ENCODE data around the gene KIF9.
A peak's percentile ranks its signal among the peaks of the same experiment; 100 is the strongest.
"Not testable (repeated sequence)": the region's sequence is repeated elsewhere in the genome, so short reads cannot be mapped to it uniquely, and the experiment has no call there.

KIF9 gene

GRCh38 chr3:47250309-47251060 is 32.1 kb downstream of the KIF9 start:
- peak; percentile 42 to 57 for DNase-seq

GRCh38 chr3:47247131-47248064 is 35.2 kb downstream of the KIF9 start:
- DNase-seq = no peak

- no peak for DNase-seq
Measured at GRCh38 chr3:47245271-47245670, 37.3 kb downstream of the KIF9 start.

- no peak for DNase-seq
Measured at GRCh38 chr3:47244531-47245100, 38.0 kb downstream of the KIF9 start.

- DNase-seq = no peak
Measured at GRCh38 chr3:47243419-47244147, 39.0 kb downstream of the KIF9 start.

GRCh38 chr3:47239929-47240328 is 42.7 kb downstream of the KIF9 start:
- DNase-seq = no peak

- no peak for DNase-seq
Measured at GRCh38 chr3:47238017-47238416, 44.6 kb downstream of the KIF9 start.

- no peak for DNase-seq
Measured at GRCh38 chr3:47228088-47228487, 54.5 kb downstream of the KIF9 start.

DNA sequence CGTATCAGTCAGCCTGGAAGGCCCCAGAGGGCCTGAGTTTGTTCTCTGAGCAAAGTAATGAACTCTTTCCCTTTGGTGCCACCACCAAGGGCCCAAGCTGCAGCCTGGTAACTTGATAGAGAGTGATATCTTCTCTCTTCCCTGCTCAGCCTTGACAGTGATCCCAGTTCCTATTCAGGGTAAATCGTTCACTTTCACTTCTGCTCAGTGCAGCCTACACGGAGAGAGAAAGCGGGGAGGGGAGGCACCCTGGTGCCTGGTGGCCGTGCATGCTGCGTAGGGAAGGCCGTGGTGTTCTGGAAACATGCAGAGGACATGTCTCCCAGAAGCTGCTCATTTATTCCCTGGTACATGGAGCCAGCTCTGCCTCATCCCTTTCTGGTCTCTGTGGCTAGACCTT is 54.9 kb downstream of the KIF9 start:
- no peak for DNase-seq

- peak; percentile 66 to 73 for DNase-seq
Measured at GRCh38 chr3:47225310-47225906, 57.2 kb downstream of the KIF9 start.

DNA sequence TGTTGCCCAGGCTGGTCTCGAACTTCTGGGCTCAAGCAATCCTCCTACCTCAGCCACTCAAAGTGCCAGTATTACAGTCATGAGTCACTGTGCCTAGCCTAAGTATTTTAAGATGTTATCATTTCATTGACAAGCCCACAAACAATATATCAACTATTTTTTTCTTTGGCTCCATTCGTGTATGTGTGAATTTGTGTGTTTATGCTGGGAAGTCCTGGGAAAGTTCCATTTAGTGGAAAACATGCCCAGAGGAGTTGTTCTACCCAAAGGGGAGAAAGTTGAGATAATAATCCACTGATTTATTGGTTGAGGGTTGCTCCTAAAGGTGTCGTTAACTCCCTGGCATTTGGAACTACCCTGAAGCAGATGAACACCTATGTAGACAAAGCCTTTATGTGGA is 58.8 kb downstream of the KIF9 start:
- no peak for DNase-seq

DNA sequence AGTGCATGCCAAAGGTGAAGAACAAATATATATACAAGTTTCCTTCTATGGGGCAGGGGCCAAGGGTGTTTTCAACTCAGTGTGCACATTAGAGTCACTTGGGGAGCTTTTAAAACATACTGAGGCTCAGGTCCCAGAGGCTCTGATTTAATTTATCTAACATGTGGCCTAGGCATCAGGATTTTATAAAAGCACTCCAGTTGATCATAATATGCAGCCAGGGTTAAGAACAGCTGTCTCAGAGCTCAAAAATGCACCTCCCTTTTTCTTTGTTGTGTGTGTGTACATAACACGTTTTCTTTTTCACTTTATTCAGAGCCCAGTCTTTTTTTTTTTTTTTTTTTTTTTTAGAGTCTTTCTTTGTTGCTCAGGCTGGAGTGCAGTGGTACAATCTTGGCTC is 60.8 kb downstream of the KIF9 start:
- DNase-seq = no peak

DNA sequence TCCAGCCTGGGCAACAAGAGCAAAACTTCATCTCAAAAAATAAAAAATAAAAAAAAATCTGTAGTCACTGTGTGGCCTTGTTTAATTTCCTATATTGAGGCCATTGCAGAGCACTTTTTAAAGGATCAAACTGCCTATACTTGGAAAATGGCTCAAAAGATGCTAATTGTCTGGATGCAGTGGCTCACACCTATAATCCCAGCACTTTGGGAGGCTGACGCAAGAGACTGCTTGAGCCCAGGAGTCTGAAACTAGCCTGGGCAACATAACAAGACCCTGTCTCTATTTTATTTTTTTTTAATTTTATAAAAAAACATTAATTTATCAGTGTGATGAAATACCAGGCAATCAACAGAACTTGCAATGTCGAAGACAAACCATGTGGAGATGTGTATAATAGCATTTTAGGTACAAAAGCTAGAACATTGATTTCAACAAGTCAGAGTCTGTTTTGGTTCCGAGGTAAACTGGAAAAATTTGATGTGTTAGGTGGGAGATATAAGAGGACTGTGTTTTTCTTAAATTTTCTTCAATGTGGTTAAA is 71.7 kb downstream of the KIF9 start:
- DNase-seq = no peak

GRCh38 chr3:47206022-47206421 is 76.6 kb downstream of the KIF9 start:
- not testable (repeated sequence) for DNase-seq

- DNase-seq = no peak
Measured at GRCh38 chr3:47204875-47205274, 77.7 kb downstream of the KIF9 start.

DNA sequence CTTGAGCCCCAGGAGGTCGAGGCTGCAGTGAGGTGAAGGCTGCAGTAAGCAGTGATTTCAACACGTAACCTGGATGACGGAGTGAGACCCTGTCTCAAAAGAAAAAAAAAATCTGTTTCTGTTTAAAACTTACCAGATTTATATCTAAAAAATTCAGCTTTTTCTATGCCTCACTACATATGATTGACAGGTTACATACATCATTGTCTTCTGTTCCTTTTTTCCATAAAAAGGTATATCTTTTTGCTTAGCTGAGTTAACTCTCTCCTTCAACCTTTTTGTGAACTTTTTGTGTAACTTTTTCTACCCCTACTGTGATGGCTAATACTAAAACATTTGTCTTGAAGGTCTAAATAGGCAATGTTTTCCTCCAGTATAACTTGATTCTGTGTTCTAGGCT is 80.1 kb downstream of the KIF9 start:
- no peak for DNase-seq

DNA sequence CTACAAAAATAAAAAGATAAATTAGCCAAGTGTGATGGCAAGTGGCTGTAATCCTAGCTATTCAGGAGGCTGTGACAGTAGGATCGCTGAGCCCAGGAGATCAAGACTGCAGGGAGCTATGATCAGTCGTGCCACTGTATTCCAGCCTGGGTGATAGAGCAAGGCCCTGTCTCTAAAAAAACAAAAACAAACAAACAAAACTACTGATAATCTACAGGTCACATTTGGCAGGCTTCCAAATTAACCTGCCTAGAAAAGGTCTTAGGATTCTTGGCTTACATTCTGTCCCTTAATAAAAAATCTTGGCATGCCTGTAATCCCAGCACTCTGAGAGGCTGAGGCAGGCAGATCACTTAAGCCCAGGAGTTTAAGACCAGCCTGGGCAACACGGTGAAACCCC is 85.3 kb downstream of the KIF9 start:
- no peak for DNase-seq

- DNase-seq = no peak
Measured at GRCh38 chr3:47194994-47195393, 87.6 kb downstream of the KIF9 start.

- DNase-seq = no peak
Measured at GRCh38 chr3:47193871-47194859, 88.4 kb downstream of the KIF9 start.

GRCh38 chr3:47186285-47186684 is 96.3 kb downstream of the KIF9 start:
- DNase-seq = no peak

DNA sequence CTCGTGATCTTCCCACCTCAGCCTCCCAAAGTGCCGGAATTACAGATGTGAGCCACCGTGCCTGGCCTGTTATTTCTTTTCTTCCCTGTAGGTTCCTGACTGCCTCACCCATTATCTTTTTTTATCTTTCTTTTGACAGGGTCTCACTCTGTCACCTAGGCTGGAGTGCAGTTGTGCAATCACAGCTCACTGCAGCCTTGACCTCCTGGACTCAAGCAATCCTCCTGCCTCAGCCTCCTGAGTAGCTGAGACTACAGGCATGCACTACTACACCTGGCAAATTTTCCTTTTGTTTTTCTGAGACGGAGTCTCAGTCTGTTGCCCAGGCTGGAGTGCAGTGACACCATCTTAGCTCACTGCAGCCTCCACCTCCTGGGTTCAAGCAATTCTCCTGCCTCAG is 100.9 kb downstream of the KIF9 start:
- DNase-seq = not testable (repeated sequence)

Data from Kasumi-1 (cell line).